HL-60/S4 (cell line): ENCODE results near the gene SRSF6.
"Not testable (repeated sequence)": the region's sequence is repeated elsewhere in the genome, so short reads cannot be mapped to it uniquely, and the experiment has no call there.

Source experiments
- in situ Hi-C: fragments of 300-500 bp; cut with MboI; formaldehyde crosslinking; loops from 2 replicates; pipeline ENCODE4 v1.14.3; 2022; ENCODE audit warnings: low sequenced_read_pairs

Gene SRSF6

GRCh38 chr20:43472671-43473380 lies 15.1 kb downstream of the SRSF6 start:
- in situ Hi-C loops, result no loop called here

GRCh38 chr20:43473381-43473704 lies 15.6 kb downstream of the SRSF6 start:
- in situ Hi-C loops, result no loop called here

- in situ Hi-C loops, result no loop called here
Observed at GRCh38 chr20:43477193-43477592, 19.5 kb downstream of the SRSF6 start.

DNA sequence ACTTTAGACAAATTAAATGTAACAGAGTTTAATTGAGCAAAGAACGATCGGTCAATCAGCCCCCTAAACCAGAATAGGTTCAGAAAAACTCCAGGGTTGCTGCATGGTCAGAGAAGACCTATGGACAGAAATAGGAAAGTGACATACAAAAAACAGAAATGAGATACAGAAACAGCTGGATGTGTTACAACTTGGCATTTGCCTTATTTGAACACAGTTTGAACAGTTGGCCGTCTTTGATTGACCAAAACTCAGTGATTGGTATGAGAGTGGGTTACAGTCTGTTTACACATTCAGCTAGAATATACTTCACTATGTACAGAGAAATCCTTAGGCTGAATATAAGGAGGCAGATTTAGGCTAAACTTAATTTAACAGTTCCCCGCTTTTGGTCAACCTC lies 19.9 kb downstream of the SRSF6 start:
- in situ Hi-C loops, result no loop called here

- in situ Hi-C loops, result no loop called here
Observed at GRCh38 chr20:43490038-43490437, 32.3 kb downstream of the SRSF6 start.

DNA sequence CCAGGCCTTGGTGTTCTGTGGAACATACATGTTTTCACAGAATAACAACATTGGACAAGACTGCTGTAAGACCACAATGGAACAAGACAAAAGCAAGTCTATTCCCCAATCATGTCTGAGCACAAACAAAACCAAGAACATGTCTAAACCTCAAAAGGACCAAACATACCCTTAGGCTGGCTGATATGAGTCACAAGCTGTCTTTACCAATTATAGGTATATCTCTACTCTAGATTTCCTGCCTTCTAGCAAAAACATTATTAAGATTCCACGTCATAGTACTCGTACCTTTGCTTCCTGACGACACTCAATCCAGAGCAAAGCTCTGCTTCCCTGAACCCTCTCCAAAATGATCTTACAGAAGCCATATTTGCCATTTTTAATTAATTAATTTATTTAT lies 34.4 kb downstream of the SRSF6 start:
- in situ Hi-C loops, result no loop called here

GRCh38 chr20:43495388-43495787 lies 37.7 kb downstream of the SRSF6 start:
- in situ Hi-C loops, result no loop called here

DNA sequence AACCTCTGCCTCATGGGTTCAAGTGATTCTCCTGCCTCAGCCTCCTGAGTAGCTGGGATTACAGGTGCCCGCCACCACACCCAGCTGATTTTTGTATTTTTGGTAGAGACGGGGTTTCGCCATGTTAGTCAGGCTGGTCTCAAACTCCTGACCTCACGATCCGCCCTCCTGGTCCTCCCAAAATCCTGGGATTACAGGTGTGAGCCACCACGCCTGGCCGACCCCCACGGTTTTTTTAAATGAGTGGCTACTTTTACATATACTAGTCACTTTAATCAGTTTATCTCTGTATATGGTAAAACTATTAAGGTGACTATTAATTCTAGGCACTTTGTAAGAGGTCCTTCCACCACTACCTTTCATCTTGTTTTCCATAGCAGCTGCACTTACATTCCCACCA lies 44.3 kb downstream of the SRSF6 start:
- in situ Hi-C loops, result not testable (repeated sequence)

- in situ Hi-C loops, result no loop called here
Observed at GRCh38 chr20:43506238-43506637, 48.5 kb downstream of the SRSF6 start.

DNA sequence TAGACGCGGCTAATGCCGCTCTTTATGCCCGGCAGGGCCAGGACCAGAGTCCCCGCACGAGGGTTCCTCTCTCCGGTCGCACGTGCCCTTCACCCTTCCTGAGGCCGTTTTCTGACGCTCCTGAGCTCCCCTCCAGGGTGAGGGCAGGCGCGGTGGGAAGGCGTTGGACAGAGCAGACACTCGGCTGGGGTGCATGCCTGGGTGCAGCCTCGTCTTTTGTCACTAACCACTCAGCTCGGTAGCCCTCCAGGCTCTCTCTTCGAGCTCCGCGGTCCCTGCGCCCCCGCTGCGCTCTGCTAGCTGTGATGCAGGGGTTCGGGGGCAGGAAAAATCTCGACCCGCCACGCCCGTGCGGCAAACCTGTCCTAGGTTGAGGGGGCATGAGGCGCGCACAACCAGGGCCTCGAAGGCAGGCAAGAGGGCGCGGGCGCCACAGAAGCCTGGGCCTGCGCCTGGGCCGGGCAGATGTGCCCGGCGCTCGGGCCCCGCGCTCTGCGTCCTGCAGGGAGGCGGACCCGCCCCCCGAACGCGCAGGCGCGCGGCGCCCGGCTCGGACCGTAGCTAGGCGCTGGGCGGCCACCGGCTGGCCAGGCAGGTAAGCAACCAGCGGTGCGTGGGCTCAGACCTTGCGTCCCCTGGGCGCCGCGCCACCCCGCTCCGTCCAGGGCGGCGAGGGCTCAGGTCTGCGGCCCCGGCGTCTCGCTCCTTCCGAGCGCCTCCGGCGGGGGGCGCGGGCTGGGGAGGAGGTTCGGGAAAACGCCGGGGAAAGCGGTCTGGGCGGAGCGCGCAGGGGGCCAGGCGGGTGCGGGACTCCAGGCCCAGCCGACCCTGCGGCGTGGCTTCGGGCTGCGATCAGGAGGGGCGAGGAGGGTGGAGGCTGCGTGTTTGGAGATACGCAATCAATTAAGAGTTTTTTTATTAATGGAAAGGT lies 49.7 kb downstream of the SRSF6 start, which contains the start of gene L3MBTL1:
Gene L3MBTL1, plus strand, starts transcription at position 548 of the 931 bp plus-strand sequence. CDS start 5,807 bp downstream, outside the sequence.
- in situ Hi-C loops, result no loop called here

- in situ Hi-C loops, result no loop called here
Observed at GRCh38 chr20:43508106-43508505, 50.4 kb downstream of the SRSF6 start.

DNA sequence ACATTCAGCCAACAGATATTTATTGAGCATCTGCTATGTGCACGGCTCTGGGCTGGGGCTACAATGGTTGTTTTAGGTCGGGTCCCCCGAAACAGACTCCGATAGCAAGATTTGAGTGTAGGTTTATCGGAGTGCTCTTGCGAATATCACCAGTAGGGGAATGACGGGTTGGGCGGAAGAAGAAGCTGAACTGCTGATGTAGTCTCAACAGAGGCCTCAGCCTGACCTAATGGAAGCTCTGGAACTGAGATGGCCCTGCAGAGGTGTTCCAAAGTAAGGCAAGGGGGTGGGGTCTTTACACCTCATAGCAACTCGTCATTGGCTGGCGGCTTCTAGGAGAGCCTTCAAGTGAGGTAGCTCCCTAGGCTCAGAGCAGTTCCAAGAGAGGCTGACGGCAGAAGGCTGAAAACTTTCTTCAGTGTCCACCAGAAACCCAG lies 50.9 kb downstream of the SRSF6 start:
- in situ Hi-C loops, result no loop called here

DNA sequence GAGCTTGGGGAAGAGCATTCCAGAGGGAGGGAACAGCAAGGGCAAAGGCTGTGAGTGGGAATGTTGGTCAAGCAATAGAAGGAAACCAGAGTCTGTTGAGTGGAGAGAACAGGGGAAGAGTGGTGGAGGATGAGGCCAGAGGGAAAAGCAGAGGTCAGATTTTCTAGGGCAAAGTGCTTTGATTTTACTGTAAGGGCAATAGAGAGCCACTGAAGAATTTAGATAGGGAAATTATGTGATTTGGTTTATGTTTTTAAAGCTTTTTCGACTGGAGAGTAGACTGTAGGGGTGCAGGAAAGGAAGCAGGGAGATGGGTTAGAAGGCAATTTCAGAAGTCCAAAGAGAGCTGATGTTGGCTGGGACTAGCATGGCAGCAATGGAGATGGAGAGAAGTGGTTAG lies 54.2 kb downstream of the SRSF6 start:
- in situ Hi-C loops, result no loop called here

- in situ Hi-C loops, result no loop called here
Observed at GRCh38 chr20:43513372-43513930, 55.8 kb downstream of the SRSF6 start.
